GM19043 (cell line): ENCODE results near the gene ATP7B.

ENCODE experiments used
- ATAC-seq: cut with Tn5 transposase; IDR thresholded peaks from one replicate; pipeline ENCODE4 v1.9.1; 2021; ENCODE audit warnings: low read depth; ENCODE audit not compliant: unreplicated experiment

The ATP7B gene

GRCh38 chr13:51902776-51903175 lies 108.5 kb downstream of the ATP7B start:
- no peak for ATAC-seq

GRCh38 chr13:51900471-51900870 lies 110.8 kb downstream of the ATP7B start:
- no peak for ATAC-seq

- ATAC-seq = no peak
These were observed 115.1 kb downstream of the ATP7B start for GRCh38 chr13:51895906-51896888.

GRCh38 chr13:51894239-51894638 lies 117.0 kb downstream of the ATP7B start:
- no peak for ATAC-seq

- ATAC-seq = no peak
These were observed 118.6 kb downstream of the ATP7B start for GRCh38 chr13:51892657-51893056.

- no peak for ATAC-seq
These were observed 123.8 kb downstream of the ATP7B start for GRCh38 chr13:51887468-51887867.

- ATAC-seq = no peak
These were observed 125.6 kb downstream of the ATP7B start for GRCh38 chr13:51885651-51886050.

GRCh38 chr13:51883226-51883600 lies 128.0 kb downstream of the ATP7B start:
- ATAC-seq = no peak
